HG03039 (cell line): ENCODE results near the gene ALDH1L1.

ENCODE experiments used
- ATAC-seq: cut with Tn5 transposase; IDR thresholded peaks from one replicate; pipeline ENCODE4 v1.9.1; 2021; ENCODE audit warnings: mild to moderate bottlenecking, moderate library complexity; ENCODE audit not compliant: unreplicated experiment

ALDH1L1 gene

DNA sequence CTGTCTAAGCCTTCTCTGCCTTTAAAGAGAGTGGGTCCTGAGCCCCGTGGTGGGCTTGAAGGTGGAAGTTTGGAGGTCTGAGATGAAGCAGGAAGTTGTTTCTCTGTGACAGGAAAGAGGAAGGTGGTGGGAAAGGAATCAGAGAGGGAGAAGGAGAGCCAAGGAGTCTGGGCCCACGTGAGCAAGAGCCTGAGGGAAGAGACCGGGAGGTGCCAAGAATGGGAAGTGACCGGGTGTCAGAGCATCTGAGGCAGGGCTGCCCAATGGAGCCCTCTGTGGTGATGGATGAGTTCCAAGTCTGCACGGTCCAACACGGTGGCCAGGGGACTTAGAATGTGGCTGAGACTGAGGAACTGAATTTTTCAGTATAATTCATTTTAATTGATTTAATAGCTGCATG, 24.6 kb downstream of the ALDH1L1 start:
- ATAC-seq, result no peak

DNA sequence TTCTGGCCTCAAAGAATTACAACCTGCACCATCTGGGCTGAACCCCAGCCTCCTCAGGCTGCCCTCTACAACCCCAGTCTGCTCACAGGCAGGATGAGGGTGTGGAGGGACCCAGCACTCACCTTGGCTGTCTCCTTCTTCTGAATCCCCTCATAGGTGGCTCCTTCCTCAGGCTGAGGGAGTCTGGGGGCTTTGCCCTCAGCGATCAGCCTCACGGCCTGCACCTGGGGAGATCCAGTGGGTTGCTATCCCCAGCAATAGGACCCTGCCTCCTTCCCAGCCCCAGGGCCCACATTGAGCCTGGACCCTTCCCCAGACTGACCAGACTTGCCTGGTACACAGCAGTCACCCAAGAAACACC, 25.1 kb downstream of the ALDH1L1 start:
- no peak for ATAC-seq

- no peak for ATAC-seq
Measured at GRCh38 chr3:126154391-126155279, 25.8 kb downstream of the ALDH1L1 start.

GRCh38 chr3:126153695-126154360, 26.6 kb downstream of the ALDH1L1 start:
- ATAC-seq, result no peak

DNA sequence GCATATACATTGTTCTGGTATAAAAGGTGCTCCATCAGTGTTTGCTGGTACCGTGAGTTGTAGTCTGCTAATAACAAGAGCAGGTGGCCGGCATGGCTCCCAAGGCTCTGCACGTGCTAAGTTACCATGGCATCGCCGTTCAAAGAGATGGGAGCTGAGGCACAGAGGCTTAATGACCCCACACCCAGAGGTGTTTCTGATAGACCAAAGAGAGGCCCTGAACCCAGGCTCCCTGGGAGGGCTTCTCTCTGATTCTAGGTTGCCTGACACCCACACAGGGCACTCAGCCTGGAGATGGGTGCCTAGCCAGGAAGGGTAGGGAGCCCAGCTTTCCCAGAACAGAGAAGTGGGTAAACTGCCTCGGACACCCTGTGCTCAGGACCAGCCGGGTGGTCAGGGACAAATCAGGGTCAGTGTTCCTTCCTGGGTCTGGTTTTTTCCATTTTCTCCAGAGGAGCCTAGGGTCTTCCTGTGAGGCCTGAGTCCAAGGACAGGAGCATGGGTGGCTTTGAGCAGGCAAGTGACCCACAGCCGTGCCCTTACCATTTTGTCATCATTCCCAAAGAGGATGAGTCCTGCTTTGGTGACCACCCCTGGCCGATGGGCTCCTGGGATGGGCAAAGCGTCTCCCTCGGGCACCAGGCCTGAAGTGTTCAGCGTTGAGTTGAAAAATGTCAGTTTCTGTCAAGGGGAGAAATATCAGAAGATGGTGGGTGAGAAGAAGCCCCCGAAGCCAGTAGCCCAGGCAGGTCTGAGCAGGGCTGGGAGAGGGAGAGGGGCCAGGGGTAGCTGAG, 27.3 kb downstream of the ALDH1L1 start:
- ATAC-seq, result no peak

GRCh38 chr3:126152458-126152857, 27.9 kb downstream of the ALDH1L1 start:
- ATAC-seq, result no peak

DNA sequence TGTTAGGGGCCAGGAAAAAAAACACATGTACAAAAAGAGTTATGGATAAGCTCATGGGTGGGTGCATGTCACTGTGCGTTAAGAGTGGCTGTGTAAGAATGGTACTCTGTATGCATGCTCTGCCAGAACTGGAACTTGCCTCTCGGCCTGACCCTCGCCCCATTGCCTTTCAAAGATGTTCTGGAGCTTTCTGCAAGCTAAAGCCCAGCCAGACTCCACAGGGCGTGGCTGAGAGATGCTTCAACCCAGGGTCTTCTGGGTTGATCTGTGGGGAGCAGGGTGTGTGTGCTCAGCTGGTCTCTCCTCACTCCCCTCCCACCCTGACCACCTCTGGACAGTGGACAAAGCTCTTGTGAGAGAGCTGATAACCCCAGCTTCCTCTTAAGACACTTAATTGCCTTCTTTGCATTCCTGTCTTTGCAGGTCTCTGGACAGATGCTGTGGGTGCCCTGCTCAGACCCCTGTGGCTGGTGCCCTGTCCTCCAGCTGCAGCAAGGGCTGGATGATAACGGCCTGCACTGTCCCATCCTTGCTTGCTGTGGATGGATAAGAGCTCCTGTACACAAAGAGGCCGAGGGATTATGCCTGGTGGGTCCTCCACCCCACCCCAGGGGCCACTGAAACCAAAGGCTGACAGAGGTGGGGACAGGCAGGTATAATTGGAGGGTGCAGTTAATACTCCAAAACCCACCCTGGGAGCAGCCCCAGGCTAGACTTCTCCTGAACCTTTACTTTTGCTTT, 28.7 kb downstream of the ALDH1L1 start:
- ATAC-seq, result no peak

DNA sequence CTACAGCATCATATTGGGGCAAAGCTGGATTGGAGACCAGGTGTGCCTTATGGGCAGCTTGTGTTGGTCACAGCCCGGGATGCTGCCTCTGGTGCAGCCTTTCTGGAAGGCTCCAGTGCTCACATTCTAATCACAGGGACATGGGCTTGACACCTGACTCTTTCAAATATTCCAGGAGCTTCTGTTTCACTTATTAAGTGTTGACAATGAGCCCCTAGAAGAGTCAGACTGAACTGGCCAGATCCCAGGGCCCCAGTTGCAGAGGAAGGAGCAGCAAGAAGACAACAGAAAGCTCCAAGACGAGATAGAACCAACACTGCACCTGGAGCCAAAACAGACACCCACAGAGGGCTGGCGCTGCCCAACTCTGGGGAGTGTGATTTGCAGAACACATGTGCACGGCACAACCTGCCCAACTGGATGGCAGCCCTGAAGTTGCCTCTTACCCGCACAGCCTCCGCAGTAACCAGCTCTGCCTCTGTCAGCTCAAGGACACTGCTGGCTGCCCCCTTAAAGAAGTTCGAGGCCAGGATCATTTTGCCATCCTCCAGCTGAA, 30.3 kb downstream of the ALDH1L1 start:
- no peak for ATAC-seq

- no peak for ATAC-seq
Measured at GRCh38 chr3:126149256-126149902, 31.0 kb downstream of the ALDH1L1 start.

DNA sequence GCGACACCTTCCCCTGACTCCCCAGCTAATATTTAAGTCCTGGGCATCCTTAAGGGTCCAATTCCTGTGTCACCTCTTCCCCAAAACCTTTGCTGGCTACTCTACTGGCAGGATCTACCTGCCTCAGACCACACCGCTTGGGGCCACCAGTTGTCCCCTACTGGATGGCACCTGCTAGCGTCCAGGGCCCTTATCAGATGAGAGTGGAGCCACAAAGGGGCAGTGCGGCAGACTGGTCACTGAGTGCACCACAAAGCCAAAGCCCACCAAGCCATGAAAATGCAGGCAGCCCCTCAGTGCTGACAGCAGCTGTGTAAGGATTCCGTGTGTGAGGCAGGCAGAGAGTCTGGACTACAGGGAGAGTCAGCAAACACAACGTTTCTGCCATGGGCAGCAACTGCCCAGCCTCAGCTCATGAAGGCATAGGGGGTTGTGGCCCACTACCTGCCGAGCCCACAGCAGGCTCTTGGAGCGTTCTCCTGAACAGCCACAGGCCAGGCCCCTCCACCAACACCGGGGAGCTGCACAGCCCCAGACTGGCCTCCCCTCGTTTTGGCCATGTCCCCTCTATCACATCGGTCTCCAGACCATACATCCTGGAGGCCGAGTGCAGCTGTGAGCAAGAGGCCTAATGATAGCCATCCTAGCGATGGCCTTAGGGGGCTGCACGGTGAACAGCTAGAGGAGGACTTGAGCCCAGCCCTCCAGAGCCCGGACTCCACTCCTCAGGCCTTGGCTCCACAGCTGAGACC, 32.3 kb downstream of the ALDH1L1 start:
- ATAC-seq, result no peak

- ATAC-seq, result no peak
Measured at GRCh38 chr3:126147147-126147931, 33.0 kb downstream of the ALDH1L1 start.

DNA sequence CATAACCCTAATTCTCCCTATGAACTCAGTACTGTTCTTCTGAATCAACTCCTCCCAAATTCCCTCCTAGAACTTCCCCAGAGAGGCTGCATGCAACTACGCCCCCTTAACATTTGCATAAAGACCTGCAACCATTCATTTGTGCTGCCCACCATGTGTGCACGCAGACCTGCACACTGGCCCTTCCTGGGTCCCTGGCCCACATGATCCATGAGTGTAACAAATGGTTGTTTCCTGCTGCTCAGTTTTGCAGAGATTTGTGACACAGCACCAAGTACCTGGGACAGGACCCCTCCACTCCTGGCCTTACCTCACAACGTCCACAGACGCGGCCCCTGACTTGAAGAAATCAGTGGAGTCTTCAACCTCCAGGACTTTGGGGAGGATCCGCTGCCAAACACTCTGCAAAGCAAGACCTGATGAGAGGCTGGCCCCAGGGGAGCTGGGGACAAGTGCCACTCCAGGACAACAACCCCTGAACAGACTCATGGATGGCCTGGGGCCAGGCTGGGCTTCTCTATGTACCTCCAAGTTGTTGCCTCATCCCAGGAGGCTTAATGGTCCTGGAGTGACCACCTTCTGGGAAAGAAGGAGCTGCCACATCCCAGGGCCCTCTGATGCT, 33.8 kb downstream of the ALDH1L1 start:
- ATAC-seq, result no peak

GRCh38 chr3:126146034-126146433, 34.4 kb downstream of the ALDH1L1 start:
- no peak for ATAC-seq

- ATAC-seq, result no peak
Measured at GRCh38 chr3:126142652-126143051, 37.7 kb downstream of the ALDH1L1 start.

DNA sequence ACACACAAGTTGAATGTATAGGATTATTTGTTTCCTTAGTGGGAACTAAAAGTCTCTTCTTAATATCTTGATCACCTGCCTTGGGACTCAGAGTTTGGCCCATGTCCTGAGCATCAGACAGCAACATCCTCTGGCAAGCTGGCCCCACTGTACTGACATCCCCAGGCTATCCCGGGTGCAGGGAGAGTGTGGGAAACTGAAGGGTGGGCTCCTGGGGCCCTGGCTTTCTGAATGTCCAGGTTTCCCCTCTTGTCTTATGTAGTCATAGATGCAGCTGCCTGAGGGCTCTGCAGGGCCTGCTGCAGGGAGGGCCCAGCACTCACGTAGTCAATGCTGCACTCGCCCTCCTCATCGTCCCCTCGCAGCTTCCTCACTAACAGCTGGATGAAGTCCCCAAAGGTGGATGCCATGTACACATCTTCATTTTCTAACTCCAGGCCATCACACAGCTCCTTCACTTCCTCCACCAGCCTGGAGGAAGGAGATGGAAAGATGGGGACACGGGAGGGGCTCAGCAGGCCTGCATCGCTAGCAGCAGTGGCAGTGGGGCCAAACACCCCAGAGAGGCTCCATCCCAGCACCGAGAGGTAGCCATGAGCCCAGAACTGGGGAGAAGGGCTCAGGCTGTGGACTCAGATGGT, 42.8 kb downstream of the ALDH1L1 start:
- no peak for ATAC-seq

GRCh38 chr3:126136428-126137220, 43.8 kb downstream of the ALDH1L1 start:
- ATAC-seq, result no peak
